Non-pigmented ciliary epithelial cell (primary cell): Measurements from ENCODE around the gene SPTLC3.

Experiments
- DNase-seq: peaks from one replicate; pipeline ENCODE4 v3.0.0-alpha.2; 2010; ENCODE audit warnings: low read depth

The SPTLC3 gene

DNA sequence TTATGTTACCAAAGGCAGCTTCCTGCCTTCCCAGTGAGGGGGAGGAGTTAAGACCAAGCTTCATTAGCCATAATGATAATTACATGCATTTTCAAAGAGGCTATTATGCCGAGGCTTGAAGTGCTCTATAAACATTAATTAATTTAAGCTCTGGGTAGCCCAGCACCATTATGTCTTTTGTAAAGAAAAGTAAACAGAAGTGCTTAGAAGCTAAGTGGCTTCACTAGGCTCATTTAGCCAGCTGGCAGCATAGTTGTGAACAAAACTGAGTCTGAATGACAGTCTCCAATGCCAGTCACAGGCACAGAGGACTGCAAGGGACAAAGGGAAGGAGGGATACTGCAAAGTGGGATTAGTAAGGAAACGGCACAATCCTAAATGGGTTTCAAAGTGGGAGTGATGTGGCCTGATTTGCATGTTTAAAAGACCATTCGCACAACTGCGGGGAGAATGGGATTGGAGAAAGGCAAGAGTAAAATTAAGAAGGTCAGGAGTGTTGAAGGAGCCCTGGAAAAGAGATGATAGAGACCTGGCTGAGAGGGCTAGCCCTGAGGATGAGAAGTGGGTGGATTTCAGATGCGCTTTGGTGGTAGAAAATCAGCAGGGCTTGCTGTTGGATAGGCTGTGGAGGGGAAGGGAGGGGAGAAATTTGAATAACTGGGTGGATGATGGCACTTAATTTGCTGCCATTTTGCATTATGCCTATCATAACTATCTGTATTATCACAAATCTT, 192.2 kb downstream of the SPTLC3 start:
- DNase-seq = no peak

DNA sequence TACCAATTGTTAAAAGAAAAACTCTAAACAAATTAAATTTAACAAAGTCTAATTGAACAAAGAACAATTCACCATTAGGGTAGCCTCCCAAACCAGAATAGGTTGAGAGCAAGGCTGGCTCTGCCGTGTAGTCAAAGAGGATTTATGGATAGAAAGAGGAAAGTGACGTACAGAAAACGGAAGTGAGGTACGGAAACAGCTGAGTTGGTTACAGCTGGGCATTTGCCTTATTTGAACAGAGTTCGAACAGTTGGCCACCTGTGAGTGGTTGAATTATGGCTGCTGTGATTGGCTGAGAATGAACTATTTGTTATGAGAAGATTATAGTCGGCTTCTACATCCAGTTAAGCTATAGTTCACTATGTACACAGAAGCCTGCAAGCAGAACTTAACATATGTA, 193.8 kb downstream of the SPTLC3 start:
- DNase-seq = no peak

DNA sequence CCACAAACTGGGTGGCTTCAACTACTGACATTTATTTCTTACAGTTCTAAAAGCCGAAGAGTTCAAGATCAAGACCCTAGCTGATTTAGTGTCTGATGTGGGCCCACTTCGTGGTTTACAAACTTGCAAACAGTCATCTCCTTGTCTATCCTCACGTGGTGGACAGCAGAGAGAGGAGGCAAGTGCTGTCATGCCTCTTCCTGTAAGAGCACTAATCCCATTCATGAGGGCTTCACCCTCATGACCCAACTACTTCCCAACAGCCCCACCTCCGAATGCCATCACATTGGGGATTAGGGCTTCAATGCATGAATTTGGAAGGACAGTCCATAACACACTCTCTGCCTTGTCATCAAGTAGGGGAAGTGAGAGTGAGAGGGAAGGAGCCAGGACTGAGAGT, 196.7 kb downstream of the SPTLC3 start:
- no peak for DNase-seq

DNA sequence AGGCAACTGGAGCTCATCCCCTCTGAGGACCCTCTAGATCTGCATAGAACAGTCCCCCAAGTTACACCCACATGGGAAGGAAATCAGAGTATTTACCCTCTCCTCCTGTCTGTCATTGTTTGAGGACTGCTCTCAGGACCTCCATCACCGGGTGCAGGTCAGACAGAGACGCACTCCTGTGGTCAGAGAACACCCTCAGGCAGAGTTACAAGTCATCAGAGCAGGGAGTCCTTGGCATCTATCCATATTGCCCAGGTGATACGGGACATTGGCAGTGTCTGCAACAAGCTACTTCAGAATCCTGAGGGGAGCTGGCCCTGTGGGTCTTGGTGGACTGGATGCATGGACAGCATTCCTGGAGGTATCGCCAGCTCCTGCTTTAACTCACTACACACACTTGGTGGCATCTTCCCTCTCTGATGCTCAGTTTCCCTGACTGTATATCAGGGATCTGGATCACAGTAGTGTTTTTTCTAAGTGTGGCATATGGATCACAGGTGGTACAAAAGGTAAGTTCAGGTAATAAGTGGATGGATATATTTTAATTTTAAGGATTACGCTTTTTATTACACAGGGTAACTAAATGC, 197.2 kb downstream of the SPTLC3 start:
- DNase-seq = no peak

DNA sequence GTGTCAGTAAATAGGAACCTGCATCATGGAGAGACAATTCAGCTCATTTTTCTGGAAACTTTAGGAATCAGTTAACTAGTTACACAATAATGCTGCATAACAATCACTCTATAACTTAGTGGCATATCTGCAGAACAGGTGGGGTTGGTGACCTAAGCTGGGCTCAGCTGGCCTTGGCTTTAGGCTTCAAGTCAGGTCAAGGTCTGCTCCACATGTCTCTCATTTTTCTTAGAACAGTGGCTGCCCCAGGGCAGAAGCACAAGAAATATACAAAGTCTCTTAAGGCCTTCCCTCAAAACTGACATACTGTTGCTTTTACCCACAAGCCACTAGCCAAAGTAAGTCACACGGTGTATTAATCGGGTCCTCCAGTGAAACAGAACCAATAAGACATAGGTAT, 198.2 kb downstream of the SPTLC3 start:
- DNase-seq = no peak

DNA sequence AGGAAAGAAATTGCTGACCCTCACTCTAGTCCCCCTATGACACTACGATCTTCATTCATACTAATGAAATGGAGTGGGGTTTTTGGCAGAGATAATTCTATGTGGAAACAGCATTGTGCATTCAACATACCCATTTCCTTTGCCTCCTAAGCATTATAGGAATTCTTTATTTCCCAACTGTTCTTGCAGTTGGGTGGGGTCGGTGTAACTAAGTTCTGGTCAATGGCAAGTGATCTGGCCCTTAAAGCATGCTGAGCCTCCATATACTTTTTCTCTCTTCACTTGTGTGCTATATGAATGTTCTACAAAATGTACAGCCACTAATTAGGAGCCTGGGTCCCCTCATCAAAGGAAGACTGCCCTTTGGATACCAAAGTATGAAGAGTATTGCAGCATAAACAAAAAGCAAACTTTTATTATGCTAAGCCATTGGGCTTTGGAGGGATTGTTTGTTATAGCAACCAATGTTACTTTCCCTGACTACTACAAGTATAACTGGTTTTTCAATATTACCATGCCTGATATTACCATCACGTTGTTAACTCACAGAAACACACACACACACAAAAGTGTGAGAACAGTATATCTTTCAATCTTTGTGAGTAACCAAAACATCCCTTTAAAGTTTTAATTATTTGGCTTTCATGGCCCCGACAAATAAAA, 203.3 kb downstream of the SPTLC3 start:
- DNase-seq = no peak

DNA sequence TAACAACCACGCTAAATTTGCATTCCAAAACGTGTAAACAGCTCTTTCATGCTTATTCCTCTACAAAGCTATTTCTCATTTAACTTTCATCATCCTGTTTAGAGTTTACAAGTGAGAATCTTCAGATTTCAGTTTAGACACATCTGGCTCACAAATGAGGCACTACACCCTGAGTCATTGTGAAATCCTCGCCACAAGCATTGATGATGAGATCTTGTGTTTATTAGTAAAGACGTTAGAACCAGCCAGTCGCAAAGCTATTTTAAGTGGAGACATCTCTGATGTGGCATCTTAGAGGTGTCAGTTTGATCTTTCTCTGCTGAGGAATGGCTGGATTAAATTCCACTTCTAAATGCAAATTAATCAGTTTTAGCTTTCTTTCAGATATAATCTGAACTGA, 204.0 kb downstream of the SPTLC3 start:
- no peak for DNase-seq

DNA sequence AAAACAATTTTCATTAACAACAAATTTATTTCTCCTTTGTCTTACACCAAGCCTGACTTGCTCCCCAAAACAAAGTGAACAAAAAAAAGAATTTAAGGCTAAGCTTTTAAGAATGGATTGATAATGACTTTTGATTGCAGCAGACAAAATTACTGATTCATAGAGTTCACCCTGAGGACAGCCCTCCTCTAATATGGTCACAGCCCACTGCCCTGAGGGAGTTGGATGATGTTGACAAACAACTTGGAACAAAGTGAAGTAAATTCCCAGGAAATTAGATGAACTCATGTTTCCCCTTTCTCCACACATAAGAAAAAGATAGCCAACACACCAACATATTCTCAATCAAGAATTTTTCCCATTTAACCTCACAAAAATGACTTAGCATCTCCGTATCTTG, 204.6 kb downstream of the SPTLC3 start:
- DNase-seq = no peak

DNA sequence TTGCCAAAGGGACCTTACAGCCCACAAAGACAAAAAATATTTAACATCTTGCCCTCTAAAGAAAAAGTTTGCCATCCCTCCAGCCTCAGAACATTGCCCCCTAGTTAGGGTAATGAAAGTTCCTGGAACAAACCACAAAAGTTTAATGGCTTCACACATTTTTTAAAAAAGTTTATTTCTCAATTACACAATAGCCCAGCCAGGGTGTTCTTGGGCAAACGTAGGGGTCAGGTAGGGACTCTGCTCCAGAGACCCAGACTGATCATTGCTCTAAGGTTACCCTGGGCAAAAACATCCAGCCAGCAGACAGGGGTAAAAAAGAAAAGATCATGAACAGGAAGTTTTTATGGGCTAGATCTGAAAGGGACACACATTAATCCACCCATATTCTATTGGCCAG, 207.8 kb downstream of the SPTLC3 start:
- DNase-seq = no peak
